Stomach smooth muscle (tissue), 2 donors: ENCODE measurements around the gene PRTFDC1.
"Not testable (repeated sequence)": the region's sequence is repeated elsewhere in the genome, so short reads cannot be mapped to it uniquely, and the experiment has no call there.

ENCODE experiments used
- H3K27ac ChIP-seq: one replicate; pipeline ENCODE4 v1.7.0; 2013; ENCODE audit warnings: mild to moderate bottlenecking, low read length, inconsistent platforms
- H3K27me3 ChIP-seq, 2 donors: one replicate each; pipeline ENCODE4 v1.7.0; 2013; ENCODE audit warnings: low read length in 2 of 2; ENCODE audit not compliant: insufficient read depth in 2 of 2, control insufficient read depth in 1 of 2
- H3K36me3 ChIP-seq, 2 donors: one replicate each; pipeline ENCODE4 v1.7.0; 2013; ENCODE audit warnings: low read length in 2 of 2; ENCODE audit not compliant: control insufficient read depth in 2 of 2, insufficient read depth in 2 of 2
- H3K4me1 ChIP-seq: one replicate; pipeline ENCODE4 v1.7.0; 2013; ENCODE audit warnings: low read length; ENCODE audit not compliant: control insufficient read depth, insufficient read depth
- H3K4me3 ChIP-seq, 2 donors: one replicate each; pipeline ENCODE4 v1.7.0; 2013; ENCODE audit warnings: low read length in 2 of 2
- H3K9ac ChIP-seq, 2 donors: one replicate each; pipeline ENCODE4 v1.7.0; 2013; ENCODE audit warnings: low read length in 2 of 2, mild to moderate bottlenecking in 1 of 2
- H3K9me3 ChIP-seq, 2 donors: one replicate each; pipeline ENCODE4 v1.7.0; 2013; ENCODE audit warnings: low read length in 2 of 2; ENCODE audit not compliant: control insufficient read depth in 2 of 2
- donor health status: healthy.
- donor health status: Pancreatic carcinoma.

PRTFDC1 gene

DNA sequence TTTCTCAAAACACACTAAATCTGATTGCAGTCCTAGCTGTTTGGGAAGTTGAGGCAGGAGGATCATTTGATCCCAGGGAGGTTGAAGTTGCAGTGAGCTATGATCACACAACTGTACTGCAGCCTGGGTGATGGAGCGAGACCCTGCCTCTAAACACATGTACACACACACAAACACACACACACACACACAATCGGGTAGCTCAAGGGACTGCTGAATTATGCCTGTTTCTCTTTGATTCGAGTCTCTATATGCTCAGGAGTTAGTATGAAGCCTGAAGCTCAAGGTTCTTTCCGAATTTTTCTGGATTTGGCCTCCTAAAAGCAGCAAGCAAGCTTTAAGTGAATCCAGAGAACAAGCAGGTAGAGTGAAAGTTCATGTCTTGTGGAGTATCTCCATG, 22.5 kb downstream of the PRTFDC1 start:
- Histone ChIP-seq H3K27ac (no peak overlapping the region), H3K9me3 (no peaks in the 10 kb centered on the region)

DNA sequence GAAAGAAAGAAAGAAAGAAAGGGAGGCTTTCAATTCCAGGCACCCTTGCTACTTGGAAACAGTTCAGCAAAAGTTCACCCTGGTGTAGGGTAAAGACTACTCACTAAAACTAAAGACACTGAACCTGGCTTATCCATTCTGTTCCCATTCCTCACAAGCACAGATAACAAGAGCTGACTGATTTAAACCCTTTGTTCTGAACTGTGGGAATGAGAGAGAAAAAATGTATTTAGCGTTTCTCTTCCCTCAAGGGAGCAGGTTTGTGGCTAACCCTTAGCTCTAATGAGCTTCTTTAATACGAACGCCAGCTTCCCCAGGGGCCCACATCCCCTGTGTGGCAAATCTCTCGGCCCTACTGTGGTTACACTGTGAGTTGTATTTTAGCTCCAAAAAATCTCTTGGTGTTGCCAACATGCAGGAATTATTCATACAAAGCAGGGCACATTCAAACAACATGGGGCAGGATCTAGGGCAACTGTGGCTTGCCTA, 23.3 kb downstream of the PRTFDC1 start:
- Histone ChIP-seq H3K9me3 (no peaks in the 10 kb centered on the region), H3K27ac (no peak overlapping the region), H3K36me3 (no peaks in the 10 kb centered on the region), H3K27me3 (no peaks in the 10 kb centered on the region), H3K9ac (no peak overlapping the region), H3K4me1 (no peaks in the 10 kb centered on the region), H3K4me3 (no peak overlapping the region)

More for the DNA sequence above, 22.5 kb downstream of the PRTFDC1 start:
- Histone ChIP-seq H3K27me3 (no peaks in the 10 kb centered on the region), H3K36me3 (no peaks in the 10 kb centered on the region), H3K4me3 (no peak overlapping the region), H3K4me1 (no peaks in the 10 kb centered on the region), H3K9ac (no peak overlapping the region)

GRCh38 chr10:24928163-24928562, 24.2 kb downstream of the PRTFDC1 start:
- no peak overlapping the region for H3K27ac ChIP-seq
- no peak overlapping the region for H3K4me3 ChIP-seq
- no peaks in the 10 kb centered on the region for H3K36me3 ChIP-seq
- no peaks in the 10 kb centered on the region for H3K27me3 ChIP-seq
- H3K4me1 ChIP-seq = no peaks in the 10 kb centered on the region
- H3K9ac ChIP-seq = no peak overlapping the region
- H3K9me3 ChIP-seq = no peaks in the 10 kb centered on the region

GRCh38 chr10:24926557-24926956, 25.8 kb downstream of the PRTFDC1 start:
- H3K27ac ChIP-seq = no peak overlapping the region
- H3K9ac ChIP-seq = no peak overlapping the region
- H3K27me3 ChIP-seq = no peaks in the 10 kb centered on the region
- H3K4me3 ChIP-seq = no peak overlapping the region
- no peaks in the 10 kb centered on the region for H3K4me1 ChIP-seq
- H3K36me3 ChIP-seq = no peaks in the 10 kb centered on the region
- H3K9me3 ChIP-seq = no peaks in the 10 kb centered on the region

- H3K4me1 ChIP-seq = no peaks in the 10 kb centered on the region
- H3K27ac ChIP-seq = no peak overlapping the region
- no peaks in the 10 kb centered on the region for H3K9me3 ChIP-seq
- no peaks in the 10 kb centered on the region for H3K36me3 ChIP-seq
- H3K27me3 ChIP-seq = no peaks in the 10 kb centered on the region
- H3K4me3 ChIP-seq = no peak overlapping the region
- no peak overlapping the region for H3K9ac ChIP-seq
These were observed 26.6 kb downstream of the PRTFDC1 start for GRCh38 chr10:24925799-24926198.

- not testable (repeated sequence) for H3K9me3 ChIP-seq, H3K27ac ChIP-seq, H3K27me3 ChIP-seq, H3K36me3 ChIP-seq, H3K4me3 ChIP-seq, H3K4me1 ChIP-seq, H3K9ac ChIP-seq
These were observed 27.9 kb downstream of the PRTFDC1 start for GRCh38 chr10:24924483-24924882.

- not testable (repeated sequence) for H3K27me3 ChIP-seq, H3K4me1 ChIP-seq, H3K9me3 ChIP-seq, H3K36me3 ChIP-seq, H3K9ac ChIP-seq, H3K4me3 ChIP-seq, H3K27ac ChIP-seq
These were observed 30.1 kb downstream of the PRTFDC1 start for GRCh38 chr10:24922222-24922868.

DNA sequence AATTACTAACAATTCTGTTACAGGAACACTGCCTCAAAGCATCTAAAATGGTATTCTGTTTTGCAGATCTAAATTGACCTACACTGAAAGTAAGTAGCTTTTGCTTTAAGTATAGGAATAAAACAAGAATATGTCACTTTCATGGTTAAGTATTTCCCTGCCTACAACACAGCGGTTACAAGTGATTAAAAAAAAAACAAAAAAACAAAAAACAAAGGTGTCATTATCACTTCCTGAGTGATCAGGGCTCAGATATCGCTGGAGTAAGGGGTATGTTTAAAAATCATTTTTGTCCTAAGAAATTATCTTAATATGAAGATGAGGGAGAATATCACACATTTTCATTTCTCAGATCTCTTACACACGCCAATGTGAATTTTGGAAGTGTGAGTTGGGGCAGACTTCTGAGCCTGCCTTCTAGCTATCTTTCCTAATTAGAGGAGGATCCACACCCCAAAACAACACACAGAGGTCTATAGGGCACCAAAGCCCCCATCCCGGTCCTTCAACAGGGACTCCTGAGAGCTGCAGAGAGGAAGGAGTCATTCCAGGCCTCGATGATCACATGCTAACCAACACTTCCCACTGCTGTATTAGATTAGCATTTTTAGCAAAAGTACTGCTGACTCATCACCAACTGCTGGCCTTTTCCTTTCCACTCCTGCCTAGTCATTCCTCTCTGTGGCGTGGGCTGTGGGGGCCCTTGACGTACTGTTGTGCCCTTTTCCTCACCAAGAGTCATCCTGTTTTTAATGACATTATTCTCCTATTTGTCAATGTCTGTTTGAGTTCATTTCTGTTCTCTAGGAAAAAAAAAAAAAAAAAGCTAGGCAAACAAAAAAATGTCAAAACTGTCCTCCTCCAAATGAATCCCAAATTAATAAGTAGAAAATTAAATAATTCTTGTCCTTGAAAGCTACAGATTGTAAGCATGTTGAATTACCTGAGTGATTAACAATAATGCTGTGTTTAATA, 31.2 kb downstream of the PRTFDC1 start:
- Histone ChIP-seq H3K27me3 (no peaks in the 10 kb centered on the region), H3K4me3 (no peak overlapping the region), H3K9ac (no peak overlapping the region), H3K27ac (no peak overlapping the region), H3K36me3 (no peaks in the 10 kb centered on the region), H3K9me3 (peaks cover 0 to 3% of the 10 kb centered on the region in 2 donors), H3K4me1 (no peaks in the 10 kb centered on the region)

GRCh38 chr10:24920192-24920591, 32.2 kb downstream of the PRTFDC1 start:
- H3K9ac ChIP-seq, H3K27ac ChIP-seq, H3K4me3 ChIP-seq, H3K4me1 ChIP-seq, H3K9me3 ChIP-seq, H3K36me3 ChIP-seq, H3K27me3 ChIP-seq: not testable (repeated sequence)

GRCh38 chr10:24919629-24920028, 32.8 kb downstream of the PRTFDC1 start:
- not testable (repeated sequence) for H3K27me3 ChIP-seq, H3K4me1 ChIP-seq, H3K9me3 ChIP-seq, H3K4me3 ChIP-seq, H3K27ac ChIP-seq, H3K36me3 ChIP-seq, H3K9ac ChIP-seq

DNA sequence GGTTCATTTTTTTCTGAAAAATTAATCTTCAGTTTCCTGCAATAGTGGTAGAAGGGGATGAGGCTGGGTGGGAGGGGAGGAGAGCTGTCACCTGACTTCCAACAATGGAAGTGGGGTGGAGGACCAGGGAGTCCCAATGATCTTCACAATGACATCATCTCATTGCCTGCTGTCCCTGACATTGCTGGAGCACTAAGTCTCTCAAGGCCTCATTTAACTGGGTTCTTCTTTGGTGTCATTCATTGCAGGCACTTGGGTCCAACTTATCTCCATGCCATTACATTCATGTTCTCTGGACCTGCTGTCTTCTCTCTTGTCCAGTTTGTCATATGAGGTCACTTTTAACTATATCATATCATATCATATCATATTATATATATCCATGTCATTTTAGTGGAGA, 34.4 kb downstream of the PRTFDC1 start:
- no peak overlapping the region for H3K9ac ChIP-seq
- H3K4me1 ChIP-seq = peaks cover 2% of the 10 kb centered on the region
- H3K27ac ChIP-seq = no peak overlapping the region
- peaks cover 0 to 3% of the 10 kb centered on the region in 2 donors for H3K9me3 ChIP-seq
- no peaks in the 10 kb centered on the region for H3K27me3 ChIP-seq
- no peaks in the 10 kb centered on the region for H3K36me3 ChIP-seq
- H3K4me3 ChIP-seq = no peak overlapping the region
